Activated CD4-positive, alpha-beta T cell treated with anti-CD3 and anti-CD28 coated beads for 24 hours (primary cell): ENCODE results near the gene EYA3.
"Not testable (repeated sequence)": the region's sequence is repeated elsewhere in the genome, so short reads cannot be mapped to it uniquely, and the experiment has no call there.

Experiments used
- DNase-seq, 2 donors: peaks; one replicate each; pipeline ENCODE4 v3.0.0-alpha.2; 2020; ENCODE audit warnings: low read depth in 2 of 2

EYA3 gene

DNA sequence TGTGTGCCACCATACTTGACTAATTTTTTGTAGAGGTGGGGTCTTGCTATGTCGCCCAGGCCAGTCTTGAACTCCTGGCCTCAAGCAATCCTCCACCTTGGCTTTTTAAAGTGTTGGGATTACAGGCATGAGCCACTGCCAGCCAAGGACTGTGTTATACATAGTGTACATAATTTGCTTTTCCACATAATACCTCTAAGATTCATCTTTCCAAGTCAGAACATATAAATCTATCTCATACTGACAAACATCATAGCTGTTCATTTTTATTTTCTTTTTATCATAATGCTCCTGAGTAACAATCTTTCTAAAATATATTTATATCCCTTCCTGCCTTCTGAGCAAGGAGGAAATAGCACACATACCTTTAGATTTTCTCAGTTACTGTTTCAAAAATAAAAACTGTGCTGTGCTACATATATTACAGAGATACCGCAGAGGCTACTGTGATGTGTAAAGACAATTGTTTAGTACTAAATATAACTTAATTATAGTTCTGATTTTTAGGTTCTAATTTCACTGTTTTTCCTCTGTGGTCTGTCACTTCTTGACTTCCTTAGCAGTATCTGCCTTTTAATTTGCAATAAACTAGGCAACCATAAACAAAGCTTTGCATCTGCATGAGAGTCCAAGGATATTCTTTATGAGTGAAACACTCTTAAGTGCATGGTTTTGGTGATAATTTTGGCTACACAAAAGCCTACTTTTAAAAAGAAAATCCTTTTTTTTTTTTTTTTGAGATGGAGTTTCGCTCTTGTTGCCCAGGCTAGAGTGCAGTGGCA, 59.3 kb downstream of the EYA3 start:
- DNase-seq, result no peak

GRCh38 chr1:28027660-28028059, 60.8 kb downstream of the EYA3 start:
- DNase-seq, result no peak

GRCh38 chr1:28027238-28027637, 61.2 kb downstream of the EYA3 start:
- no peak for DNase-seq

GRCh38 chr1:28026329-28026728, 62.1 kb downstream of the EYA3 start:
- no peak for DNase-seq

GRCh38 chr1:28021064-28021463, 67.3 kb downstream of the EYA3 start:
- DNase-seq, result no peak

- DNase-seq, result no peak
Measured at GRCh38 chr1:28010969-28011368, 77.4 kb downstream of the EYA3 start.

DNA sequence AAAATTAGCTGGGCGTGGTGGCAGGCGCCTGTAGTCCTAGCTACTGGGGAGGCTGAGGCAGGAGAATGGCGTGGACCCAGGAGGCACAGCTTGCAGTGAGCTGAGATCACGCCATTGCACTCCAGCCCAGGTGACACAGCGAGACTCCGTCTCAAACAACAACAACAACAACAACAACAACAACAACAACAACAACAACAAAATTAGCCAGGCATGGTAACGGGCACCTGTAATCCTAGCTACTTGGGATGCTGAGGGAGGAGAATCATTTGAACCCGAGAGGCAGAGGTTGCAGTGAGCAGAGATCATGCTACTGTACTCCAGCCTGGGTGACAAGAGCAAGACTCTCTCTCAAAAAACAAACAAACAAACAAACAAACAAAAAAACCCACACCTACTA, 85.3 kb downstream of the EYA3 start:
- not testable (repeated sequence) for DNase-seq

GRCh38 chr1:28002600-28002999, 85.8 kb downstream of the EYA3 start:
- DNase-seq, result no peak

- DNase-seq, result no peak
Measured at GRCh38 chr1:27999055-27999454, 89.4 kb downstream of the EYA3 start.

DNA sequence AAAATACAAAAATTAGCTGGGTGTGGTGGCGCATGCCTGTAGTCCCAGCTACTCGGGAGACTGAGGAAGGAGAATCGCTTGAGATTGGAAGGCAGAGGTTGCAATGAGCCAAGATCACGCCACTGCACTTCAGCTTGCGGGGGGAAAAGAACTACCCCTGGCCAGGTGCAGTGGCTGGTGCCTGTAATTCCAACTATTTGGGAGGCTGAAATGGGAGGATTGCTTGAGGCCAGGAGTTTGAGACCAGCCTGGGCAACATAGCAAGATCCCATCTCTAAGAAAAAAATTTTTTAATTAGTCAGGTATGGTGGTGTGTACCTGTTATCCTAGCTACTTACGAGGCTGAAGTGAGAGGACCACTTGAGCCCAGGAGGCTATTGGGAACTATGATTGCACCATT, 93.9 kb downstream of the EYA3 start:
- DNase-seq, result not testable (repeated sequence)

GRCh38 chr1:27994060-27994459, 94.3 kb downstream of the EYA3 start:
- no peak for DNase-seq

- DNase-seq, result no peak
Measured at GRCh38 chr1:27993241-27993640, 95.2 kb downstream of the EYA3 start.

- DNase-seq, result peak in 1 of 2 donors; percentile 10
Measured at GRCh38 chr1:27992276-27992675, 96.1 kb downstream of the EYA3 start.

DNA sequence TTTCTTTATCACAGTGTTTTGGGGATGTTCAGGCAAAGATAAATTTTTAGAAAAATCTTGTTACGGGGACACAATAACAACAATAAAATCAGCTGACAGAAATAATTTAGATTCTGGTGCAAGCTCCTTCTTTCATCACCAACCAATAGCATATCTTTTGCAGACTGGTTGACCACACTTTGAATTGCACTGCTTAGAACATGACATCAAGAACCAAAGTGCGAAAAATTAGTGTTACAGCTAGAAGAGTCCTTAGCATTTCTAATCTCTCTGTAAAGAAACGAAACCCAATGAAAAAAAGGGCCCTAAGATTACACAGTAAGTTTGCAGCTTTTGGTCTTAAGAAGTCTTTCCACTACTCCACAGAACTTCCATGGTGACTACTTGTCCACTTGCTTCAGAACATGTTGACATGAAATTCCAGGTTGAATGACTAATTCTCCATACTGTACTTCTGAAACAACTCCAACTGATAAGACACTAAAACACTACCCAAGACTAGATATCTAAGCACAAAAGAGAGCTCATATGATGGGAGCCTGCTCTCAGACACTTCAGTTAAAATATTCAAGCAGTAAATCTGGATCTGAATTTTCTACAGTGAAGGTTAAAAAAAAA, 97.4 kb downstream of the EYA3 start:
- no peak for DNase-seq

- DNase-seq, result no peak
Measured at GRCh38 chr1:27981145-27981544, 107.3 kb downstream of the EYA3 start.

- DNase-seq, result no peak
Measured at GRCh38 chr1:27980216-27980845, 108.1 kb downstream of the EYA3 start.

DNA sequence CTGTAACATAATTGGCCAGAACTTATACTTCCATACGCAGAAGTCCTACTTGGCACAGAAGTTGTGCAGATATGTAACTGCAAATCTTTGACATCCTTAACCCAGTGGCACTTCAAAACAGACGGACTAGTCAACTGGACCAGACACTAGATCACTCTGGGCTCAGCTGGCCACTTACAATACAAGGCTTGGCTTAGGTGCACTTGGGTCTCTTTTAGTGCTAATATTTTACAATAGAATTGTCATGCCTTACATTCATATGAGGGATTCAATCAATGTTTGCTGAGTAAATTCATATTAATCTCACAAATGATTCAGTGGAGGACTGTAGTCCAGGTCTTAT, 108.6 kb downstream of the EYA3 start:
- DNase-seq, result no peak

DNA sequence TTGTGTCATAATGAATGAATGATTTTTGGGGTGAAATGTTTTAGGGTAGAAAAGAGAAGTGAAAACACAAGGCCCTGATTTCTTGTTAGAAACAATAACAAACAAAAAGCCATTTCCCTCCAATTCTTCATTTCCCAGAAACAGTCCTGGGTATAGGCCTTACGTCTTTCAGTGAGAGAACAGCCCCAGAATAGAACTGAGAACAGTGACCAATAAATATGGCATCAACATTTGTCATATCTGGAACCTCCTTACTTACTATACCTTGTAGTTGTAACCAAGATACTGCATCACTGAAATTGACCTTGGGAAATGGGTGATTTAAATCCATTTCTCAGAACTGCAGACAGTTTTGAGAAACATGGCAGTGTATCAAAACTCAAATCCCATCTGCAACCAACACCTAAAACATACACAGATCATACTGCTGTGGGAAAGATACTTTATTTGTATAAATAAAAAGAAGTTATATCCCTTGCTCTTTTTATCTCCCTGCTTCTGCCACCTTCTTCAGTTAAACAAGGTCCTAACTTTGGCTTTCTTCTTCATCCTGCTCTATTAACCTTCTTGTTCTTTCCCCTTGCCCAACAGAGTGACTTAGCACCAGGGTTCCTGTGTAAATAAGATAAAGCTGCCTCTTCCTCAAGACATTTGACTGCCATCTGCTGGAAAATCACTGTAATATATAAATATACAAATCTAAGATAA, 109.1 kb downstream of the EYA3 start:
- DNase-seq, result no peak

- no peak for DNase-seq
Measured at GRCh38 chr1:27974417-27974781, 114.0 kb downstream of the EYA3 start.

DNA sequence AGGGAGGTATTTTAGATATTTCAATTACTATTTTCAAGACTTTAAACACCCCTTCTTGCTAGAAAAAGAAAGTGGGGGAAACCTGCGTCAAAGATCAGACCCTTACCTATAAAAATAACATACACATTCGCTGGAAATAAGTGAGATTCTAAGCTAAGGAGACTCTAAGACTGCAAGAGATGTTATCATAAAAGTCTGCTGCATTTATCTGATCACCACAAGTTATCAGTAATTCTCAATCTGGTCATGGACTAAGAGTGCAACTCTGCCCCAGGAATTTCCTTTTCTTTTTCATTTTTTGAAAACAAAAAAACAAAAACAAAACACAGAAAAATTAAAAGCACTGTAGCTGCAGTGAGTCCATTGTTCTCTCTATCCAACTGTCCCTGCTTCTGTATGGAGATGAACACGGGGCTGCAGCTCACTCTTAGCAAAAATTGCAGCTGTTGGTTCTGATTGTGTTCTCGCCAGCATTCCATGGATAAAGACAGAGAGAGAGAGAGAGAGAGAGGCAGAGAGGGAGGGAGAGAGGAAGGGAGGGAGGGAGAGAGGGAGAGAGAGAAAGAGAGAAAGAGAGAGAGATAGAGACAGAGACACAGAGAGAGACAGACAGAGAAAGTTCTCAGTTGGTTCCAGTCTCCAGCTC, 114.5 kb downstream of the EYA3 start:
- no peak for DNase-seq

GRCh38 chr1:27972141-27972540, 116.3 kb downstream of the EYA3 start:
- no peak for DNase-seq

- DNase-seq, result no peak
Measured at GRCh38 chr1:27971674-27972073, 116.7 kb downstream of the EYA3 start.
